ENCODE results near the gene USP25. TPM values are rescaled to one million over a fixed set of nuclear protein-coding genes. Genes with fewer than 3 reads are reported as not detected.

The USP25 gene
- polyA plus RNA-seq, 2 donors = 10.4 to 10.8 TPM

- H3K4me3 ChIP-seq (ENCODE audit: low read depth in 1 of 2, low read length in 2 of 2) = no peak overlapping the region
- H3K4me1 ChIP-seq (ENCODE audit: control insufficient read depth in 2 of 2, insufficient read depth in 2 of 2, low read length in 1 of 2) = no peaks in the 10 kb centered on the region
- H3K27ac ChIP-seq (ENCODE audit: low read depth in 2 of 2, low read length in 1 of 2) = no peak overlapping the region
- H3K9me3 ChIP-seq (ENCODE audit: control insufficient read depth in 2 of 2, insufficient read depth in 1 of 2, low read depth in 1 of 2, low read length in 1 of 2) = no peaks in the 10 kb centered on the region
- WGBS, 2 donors = 54 to 63% methylated on average over 1 of the region's 1 CpG
- no peaks in the 10 kb centered on the region for H3K27me3 ChIP-seq (ENCODE audit: control insufficient read depth in 1 of 2, insufficient read depth in 2 of 2, low read length in 2 of 2)
- no peaks in the 10 kb centered on the region for H3K36me3 ChIP-seq (ENCODE audit: control insufficient read depth in 2 of 2, insufficient read depth in 2 of 2, low read length in 1 of 2)
Measured at GRCh38 chr21:15701830-15702229, 28.0 kb upstream of the USP25 start.

- Histone ChIP-seq H3K27me3 (ENCODE audit: control insufficient read depth in 1 of 2, insufficient read depth in 2 of 2, low read length in 2 of 2) (no peaks in the 10 kb centered on the region), H3K4me1 (ENCODE audit: control insufficient read depth in 2 of 2, insufficient read depth in 2 of 2, low read length in 1 of 2) (no peaks in the 10 kb centered on the region), H3K4me3 (ENCODE audit: low read depth in 1 of 2, low read length in 2 of 2) (no peak overlapping the region), H3K27ac (ENCODE audit: low read depth in 2 of 2, low read length in 1 of 2) (no peak overlapping the region), H3K36me3 (ENCODE audit: control insufficient read depth in 2 of 2, insufficient read depth in 2 of 2, low read length in 1 of 2) (no peaks in the 10 kb centered on the region), H3K9me3 (ENCODE audit: control insufficient read depth in 2 of 2, insufficient read depth in 1 of 2, low read depth in 1 of 2, low read length in 1 of 2) (no peaks in the 10 kb centered on the region)
- WGBS, 2 donors = 83 to 84% methylated on average over 2 of the region's 2 CpGs
Measured at GRCh38 chr21:15703932-15704331, 25.9 kb upstream of the USP25 start.

- WGBS, 2 donors = 22 to 40% methylated on average over 3 of the region's 3 CpGs
- Histone ChIP-seq H3K4me3 (ENCODE audit: low read depth in 1 of 2, low read length in 2 of 2) (no peak overlapping the region), H3K27me3 (ENCODE audit: control insufficient read depth in 1 of 2, insufficient read depth in 2 of 2, low read length in 2 of 2) (no peaks in the 10 kb centered on the region), H3K27ac (ENCODE audit: low read depth in 2 of 2, low read length in 1 of 2) (no peak overlapping the region), H3K4me1 (ENCODE audit: control insufficient read depth in 2 of 2, insufficient read depth in 2 of 2, low read length in 1 of 2) (no peaks in the 10 kb centered on the region), H3K9me3 (ENCODE audit: control insufficient read depth in 2 of 2, insufficient read depth in 1 of 2, low read depth in 1 of 2, low read length in 1 of 2) (no peaks in the 10 kb centered on the region), H3K36me3 (ENCODE audit: control insufficient read depth in 2 of 2, insufficient read depth in 2 of 2, low read length in 1 of 2) (no peaks in the 10 kb centered on the region)
Measured at GRCh38 chr21:15706696-15707095, 23.1 kb upstream of the USP25 start.

DNA sequence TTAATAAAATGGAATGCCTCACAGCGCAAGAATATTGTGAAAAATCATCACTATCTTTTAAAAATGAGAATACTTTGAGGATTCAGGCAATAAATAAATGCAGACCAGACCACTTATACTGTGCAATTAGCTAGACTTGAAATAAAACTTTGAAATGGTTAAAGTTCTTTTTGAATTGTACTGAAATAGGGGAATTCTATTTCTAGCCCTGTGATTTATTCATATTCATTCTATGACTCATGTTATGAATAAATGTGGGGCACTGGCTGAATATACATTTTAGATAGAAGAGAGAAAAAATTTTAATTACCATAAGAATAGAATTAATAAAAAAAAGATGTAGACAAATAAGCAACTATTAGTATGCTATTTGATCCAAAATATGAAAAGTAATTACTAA is 16.4 kb upstream of the USP25 start:
- no peaks in the 10 kb centered on the region for H3K4me1 ChIP-seq (ENCODE audit: control insufficient read depth in 2 of 2, insufficient read depth in 2 of 2, low read length in 1 of 2)
- no peak overlapping the region for H3K4me3 ChIP-seq (ENCODE audit: low read depth in 1 of 2, low read length in 2 of 2)
- H3K9me3 ChIP-seq (ENCODE audit: control insufficient read depth in 2 of 2, insufficient read depth in 1 of 2, low read depth in 1 of 2, low read length in 1 of 2) = no peaks in the 10 kb centered on the region
- H3K27ac ChIP-seq (ENCODE audit: low read depth in 2 of 2, low read length in 1 of 2) = no peak overlapping the region
- no peaks in the 10 kb centered on the region for H3K27me3 ChIP-seq (ENCODE audit: control insufficient read depth in 1 of 2, insufficient read depth in 2 of 2, low read length in 2 of 2)
- 68 to 95% methylated on average over 1 of the region's 1 CpG for WGBS, 2 donors
- H3K36me3 ChIP-seq (ENCODE audit: control insufficient read depth in 2 of 2, insufficient read depth in 2 of 2, low read length in 1 of 2) = no peaks in the 10 kb centered on the region

GRCh38 chr21:15718711-15719110 is 11.1 kb upstream of the USP25 start:
- H3K9me3 ChIP-seq (ENCODE audit: control insufficient read depth in 2 of 2, insufficient read depth in 1 of 2, low read depth in 1 of 2, low read length in 1 of 2) = no peaks in the 10 kb centered on the region

GRCh38 chr21:15719976-15720375 is 9.8 kb upstream of the USP25 start:
- Histone ChIP-seq H3K4me1 (ENCODE audit: control insufficient read depth in 2 of 2, insufficient read depth in 2 of 2, low read length in 1 of 2) (no peaks in the 10 kb centered on the region), H3K27me3 (ENCODE audit: control insufficient read depth in 1 of 2, insufficient read depth in 2 of 2, low read length in 2 of 2) (no peaks in the 10 kb centered on the region), H3K4me3 (ENCODE audit: low read depth in 1 of 2, low read length in 2 of 2) (no peak overlapping the region), H3K36me3 (ENCODE audit: control insufficient read depth in 2 of 2, insufficient read depth in 2 of 2, low read length in 1 of 2) (no peaks in the 10 kb centered on the region), H3K9me3 (ENCODE audit: control insufficient read depth in 2 of 2, insufficient read depth in 1 of 2, low read depth in 1 of 2, low read length in 1 of 2) (no peaks in the 10 kb centered on the region), H3K27ac (ENCODE audit: low read depth in 2 of 2, low read length in 1 of 2) (no peak overlapping the region)
- 95 to 97% methylated on average over 4 of the region's 4 CpGs for WGBS, 2 donors

More at GRCh38 chr21:15718711-15719110, 11.1 kb upstream of the USP25 start:
- Histone ChIP-seq H3K4me3 (ENCODE audit: low read depth in 1 of 2, low read length in 2 of 2) (no peak overlapping the region), H3K36me3 (ENCODE audit: control insufficient read depth in 2 of 2, insufficient read depth in 2 of 2, low read length in 1 of 2) (no peaks in the 10 kb centered on the region), H3K27me3 (ENCODE audit: control insufficient read depth in 1 of 2, insufficient read depth in 2 of 2, low read length in 2 of 2) (no peaks in the 10 kb centered on the region), H3K27ac (ENCODE audit: low read depth in 2 of 2, low read length in 1 of 2) (no peak overlapping the region), H3K4me1 (ENCODE audit: control insufficient read depth in 2 of 2, insufficient read depth in 2 of 2, low read length in 1 of 2) (no peaks in the 10 kb centered on the region)

DNA sequence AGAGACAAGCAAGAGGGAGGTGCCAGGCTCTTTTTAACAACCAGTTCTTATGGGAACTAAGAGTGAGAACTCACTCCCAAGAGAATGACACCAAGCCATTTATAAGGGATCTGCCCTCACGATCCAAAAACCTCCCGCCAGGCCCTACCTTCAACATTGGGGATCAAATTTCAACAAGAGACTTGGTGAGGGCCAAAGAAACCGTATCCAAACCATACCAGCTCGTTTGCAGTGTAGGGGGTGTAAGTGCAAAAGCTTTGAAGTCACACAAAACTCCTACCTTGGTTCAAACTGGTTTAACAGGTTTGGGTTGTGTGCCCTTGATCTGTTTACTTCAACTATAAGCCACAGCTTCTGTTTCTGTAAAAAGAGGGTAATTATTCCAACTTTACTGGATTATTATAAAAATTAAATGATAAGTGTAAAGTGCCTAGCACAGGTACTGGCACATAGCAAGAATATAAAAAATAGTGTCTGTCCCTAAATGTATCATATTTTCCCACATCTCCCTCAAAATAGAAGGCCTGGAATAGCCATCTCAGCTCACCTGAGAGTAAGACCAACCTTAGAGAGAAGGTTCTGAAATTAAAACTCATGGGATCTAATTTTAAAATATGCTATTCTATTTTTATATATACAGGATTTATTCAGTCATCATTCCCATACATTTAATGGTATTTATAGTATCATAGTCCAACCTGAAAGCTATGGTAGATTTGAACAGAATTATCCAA is 7.0 kb upstream of the USP25 start:
- no peaks in the 10 kb centered on the region for H3K4me1 ChIP-seq (ENCODE audit: control insufficient read depth in 2 of 2, insufficient read depth in 2 of 2, low read length in 1 of 2)
- no peaks in the 10 kb centered on the region for H3K9me3 ChIP-seq (ENCODE audit: control insufficient read depth in 2 of 2, insufficient read depth in 1 of 2, low read depth in 1 of 2, low read length in 1 of 2)
- no peak overlapping the region for H3K4me3 ChIP-seq (ENCODE audit: low read depth in 1 of 2, low read length in 2 of 2)
- WGBS, 2 donors = 36 to 49% methylated on average over 4 of the region's 4 CpGs
- no peaks in the 10 kb centered on the region for H3K27me3 ChIP-seq (ENCODE audit: control insufficient read depth in 1 of 2, insufficient read depth in 2 of 2, low read length in 2 of 2)
- H3K27ac ChIP-seq (ENCODE audit: low read depth in 2 of 2, low read length in 1 of 2) = peak overlapping the region; percentile 5 to 24
- no peaks in the 10 kb centered on the region for H3K36me3 ChIP-seq (ENCODE audit: control insufficient read depth in 2 of 2, insufficient read depth in 2 of 2, low read length in 1 of 2)

DNA sequence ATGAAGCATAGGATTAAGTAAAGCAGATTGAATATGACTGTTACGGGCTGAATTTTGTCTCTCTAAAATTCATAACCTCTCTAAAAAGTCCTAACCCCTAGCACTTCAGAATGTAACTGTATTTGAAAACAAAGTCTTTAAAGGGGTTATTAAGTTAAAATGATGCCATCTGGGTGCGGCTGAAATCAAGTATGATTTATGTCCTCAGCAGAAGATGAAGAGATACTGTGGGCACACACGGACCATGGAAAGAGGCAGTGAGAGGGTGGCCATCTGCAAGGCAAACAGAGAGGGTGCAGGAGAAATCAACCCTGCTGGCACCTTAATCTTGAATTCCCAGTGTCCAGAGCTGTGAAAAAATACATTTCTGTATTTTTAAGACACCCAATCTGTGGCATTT is 3.8 kb upstream of the USP25 start:
- H3K27me3 ChIP-seq (ENCODE audit: control insufficient read depth in 1 of 2, insufficient read depth in 2 of 2, low read length in 2 of 2) = no peaks in the 10 kb centered on the region
- H3K4me1 ChIP-seq (ENCODE audit: control insufficient read depth in 2 of 2, insufficient read depth in 2 of 2, low read length in 1 of 2) = no peaks in the 10 kb centered on the region
- no peaks in the 10 kb centered on the region for H3K36me3 ChIP-seq (ENCODE audit: control insufficient read depth in 2 of 2, insufficient read depth in 2 of 2, low read length in 1 of 2)
- 81 to 89% methylated on average over 3 of the region's 3 CpGs for WGBS, 2 donors
- H3K27ac ChIP-seq (ENCODE audit: low read depth in 2 of 2, low read length in 1 of 2) = no peak overlapping the region
- no peak overlapping the region for H3K4me3 ChIP-seq (ENCODE audit: low read depth in 1 of 2, low read length in 2 of 2)
- no peaks in the 10 kb centered on the region for H3K9me3 ChIP-seq (ENCODE audit: control insufficient read depth in 2 of 2, insufficient read depth in 1 of 2, low read depth in 1 of 2, low read length in 1 of 2)

DNA sequence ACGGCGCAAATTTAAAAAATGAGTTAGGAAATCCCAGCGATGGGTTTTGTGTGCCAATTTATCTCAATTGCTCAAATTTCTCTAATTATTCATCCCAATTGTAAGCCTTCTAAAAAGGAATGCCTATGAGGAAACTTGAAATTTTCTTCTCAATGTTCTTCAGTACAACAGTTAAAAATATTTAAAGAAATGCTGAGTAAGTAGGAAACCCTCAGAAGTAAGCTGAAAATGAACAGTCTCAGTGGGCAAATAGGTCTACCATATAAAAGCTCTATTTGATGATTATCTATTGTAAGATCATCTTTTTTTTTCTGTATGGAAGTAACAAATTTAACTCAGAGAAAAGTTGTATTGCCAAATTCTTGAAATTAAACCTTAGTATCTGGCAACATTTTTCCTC is 1.7 kb upstream of the USP25 start:
- H3K36me3 ChIP-seq (ENCODE audit: control insufficient read depth in 2 of 2, insufficient read depth in 2 of 2, low read length in 1 of 2) = no peaks in the 10 kb centered on the region
- no peaks in the 10 kb centered on the region for H3K9me3 ChIP-seq (ENCODE audit: control insufficient read depth in 2 of 2, insufficient read depth in 1 of 2, low read depth in 1 of 2, low read length in 1 of 2)
- WGBS, 2 donors = 93 to 96% methylated on average over 3 of the region's 3 CpGs
- no peaks in the 10 kb centered on the region for H3K4me1 ChIP-seq (ENCODE audit: control insufficient read depth in 2 of 2, insufficient read depth in 2 of 2, low read length in 1 of 2)
- no peak overlapping the region for H3K4me3 ChIP-seq (ENCODE audit: low read depth in 1 of 2, low read length in 2 of 2)
- no peaks in the 10 kb centered on the region for H3K27me3 ChIP-seq (ENCODE audit: control insufficient read depth in 1 of 2, insufficient read depth in 2 of 2, low read length in 2 of 2)
- no peak overlapping the region for H3K27ac ChIP-seq (ENCODE audit: low read depth in 2 of 2, low read length in 1 of 2)

GRCh38 chr21:15729346-15729673 is 472 bp upstream of the USP25 start:
- WGBS, 2 donors = 3 to 4% methylated on average over 11 of the region's 11 CpGs
- Histone ChIP-seq H3K27me3 (ENCODE audit: control insufficient read depth in 1 of 2, insufficient read depth in 2 of 2, low read length in 2 of 2) (no peaks in the 10 kb centered on the region), H3K4me1 (ENCODE audit: control insufficient read depth in 2 of 2, insufficient read depth in 2 of 2, low read length in 1 of 2) (no peaks in the 10 kb centered on the region)

More at GRCh38 chr21:15729346-15729673, 472 bp upstream of the USP25 start:
- peak overlapping the region; percentile 45 to 96 for H3K4me3 ChIP-seq (ENCODE audit: low read depth in 1 of 2, low read length in 2 of 2)
- peak overlapping the region; percentile 92 to 97 for H3K27ac ChIP-seq (ENCODE audit: low read depth in 2 of 2, low read length in 1 of 2)
- H3K36me3 ChIP-seq (ENCODE audit: control insufficient read depth in 2 of 2, insufficient read depth in 2 of 2, low read length in 1 of 2) = no peaks in the 10 kb centered on the region
- no peaks in the 10 kb centered on the region for H3K9me3 ChIP-seq (ENCODE audit: control insufficient read depth in 2 of 2, insufficient read depth in 1 of 2, low read depth in 1 of 2, low read length in 1 of 2)
